Measurements from ENCODE around the gene CYTH3.
"Not testable (repeated sequence)": the region's sequence is repeated elsewhere in the genome, so short reads cannot be mapped to it uniquely, and the experiment has no call there.

- TF ChIP-seq CTCF, POLR2A (IDR thresholded peaks at IDR 0.05): not testable (repeated sequence)
These were observed 120.9 kb downstream of the CYTH3 start for GRCh38 chr7:6151527-6151926.
